ENCODE measurements around the gene MBNL1.

DNA sequence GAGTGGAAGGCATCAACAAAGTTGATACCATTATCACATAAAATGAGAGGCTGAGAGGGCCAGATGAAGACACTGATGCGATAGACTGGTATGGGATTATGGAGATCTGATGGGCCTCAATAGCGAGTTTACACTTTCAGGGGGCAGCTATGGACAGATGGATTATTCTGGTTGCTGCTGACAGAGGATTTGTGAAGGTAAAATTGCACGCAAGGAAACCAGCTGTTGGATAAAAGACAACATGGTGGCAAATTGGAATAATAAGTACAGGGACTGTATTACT lies 203.9 kb downstream of the MBNL1 start:
- TF ChIP-seq, protein P1, sequence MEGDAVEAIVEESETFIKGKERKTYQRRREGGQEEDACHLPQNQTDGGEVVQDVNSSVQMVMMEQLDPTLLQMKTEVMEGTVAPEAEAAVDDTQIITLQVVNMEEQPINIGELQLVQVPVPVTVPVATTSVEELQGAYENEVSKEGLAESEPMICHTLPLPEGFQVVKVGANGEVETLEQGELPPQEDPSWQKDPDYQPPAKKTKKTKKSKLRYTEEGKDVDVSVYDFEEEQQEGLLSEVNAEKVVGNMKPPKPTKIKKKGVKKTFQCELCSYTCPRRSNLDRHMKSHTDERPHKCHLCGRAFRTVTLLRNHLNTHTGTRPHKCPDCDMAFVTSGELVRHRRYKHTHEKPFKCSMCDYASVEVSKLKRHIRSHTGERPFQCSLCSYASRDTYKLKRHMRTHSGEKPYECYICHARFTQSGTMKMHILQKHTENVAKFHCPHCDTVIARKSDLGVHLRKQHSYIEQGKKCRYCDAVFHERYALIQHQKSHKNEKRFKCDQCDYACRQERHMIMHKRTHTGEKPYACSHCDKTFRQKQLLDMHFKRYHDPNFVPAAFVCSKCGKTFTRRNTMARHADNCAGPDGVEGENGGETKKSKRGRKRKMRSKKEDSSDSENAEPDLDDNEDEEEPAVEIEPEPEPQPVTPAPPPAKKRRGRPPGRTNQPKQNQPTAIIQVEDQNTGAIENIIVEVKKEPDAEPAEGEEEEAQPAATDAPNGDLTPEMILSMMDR (conservative IDR thresholded peaks at IDR 0.05; ENCODE audit: low read depth, low read length), result no peak
- TF ChIP-seq EZH2 (IDR thresholded peaks at IDR 0.05; ENCODE audit: borderline replicate concordance, low read depth, low read length, poor library complexity, severe bottlenecking), result no peak
